ENCODE measurements around the gene CALM1.

GRCh38 chr14:90425373-90425879 lies 28.6 kb downstream of the CALM1 start:
- TF ChIP-seq ESRRG (CRISPR knock-in tag; IDR thresholded peaks at IDR 0.05) = no peak
- no peak for TF ChIP-seq ZFP3 (CRISPR knock-in tag; IDR thresholded peaks at IDR 0.05)
- no peak for TF ChIP-seq ARNTL (CRISPR knock-in tag; IDR thresholded peaks at IDR 0.05; ENCODE audit: borderline replicate concordance, low read depth)
- TF ChIP-seq ZFP30 (CRISPR knock-in tag; IDR thresholded peaks at IDR 0.05) = no peak
- TF ChIP-seq RARB (CRISPR knock-in tag; IDR thresholded peaks at IDR 0.05) = no peak
- no peak for TF ChIP-seq POU6F1 (CRISPR knock-in tag; IDR thresholded peaks at IDR 0.05; ENCODE audit: borderline replicate concordance, low read depth)
- TF ChIP-seq CSDC2 (CRISPR knock-in tag; IDR thresholded peaks at IDR 0.05) = no peak
- TF ChIP-seq TOX (CRISPR knock-in tag; IDR thresholded peaks at IDR 0.05; ENCODE audit: borderline replicate concordance) = no peak
- TF ChIP-seq OSR1 (CRISPR knock-in tag; IDR thresholded peaks at IDR 0.05) = no peak
